Endothelial cell of umbilical vein (primary cell): ENCODE results near the gene NODAL. TPM values are rescaled to one million over a fixed set of nuclear protein-coding genes. Genes with fewer than 3 reads are reported as not detected.

ENCODE experiments used
- BruUV-seq: library from RNA; stranded (reverse); fragments of 400-500 nt; replicated peaks from 2 replicates; lab custom pipeline; 2021; lab: Mats Ljungman, UMichigan
- CTCF ChIA-PET: fragments of 300-600, 350-600 bp; sonication (Branson Sonifier 250); formaldehyde crosslinking; loops from one replicate; lab custom pipeline; 2021; ENCODE audit warnings: antibody characterized with exemption, inconsistent platforms; lab: Charles Lee
- POLR2A ChIA-PET: fragments of 300-600, 350-600 bp; sonication (Branson Sonifier 250); formaldehyde crosslinking; loops from one replicate; lab custom pipeline; 2021; ENCODE audit warnings: antibody characterized with exemption, inconsistent platforms; lab: Charles Lee
- DNase-seq: peaks from one replicate; pipeline ENCODE4 v3.0.0-alpha.2; 2011; ENCODE audit warnings: low read depth, low spot score
- FAIRE-seq: peaks from 2 replicates; lab custom pipeline; 2011; peaks lifted over from hg19 to GRCh38; lab: Jason Lieb, UNC
- H2AFZ ChIP-seq: 2 replicates; pipeline ENCODE4 v1.6.0; 2012; ENCODE audit warnings: low read depth, low read length, control low read depth, inconsistent platforms
- H3K27ac ChIP-seq: 2 replicates; pipeline ENCODE4 v1.5.1; 2011; ENCODE audit warnings: low read depth, mild to moderate bottlenecking, control low read depth, low read length, moderate library complexity; ENCODE audit not compliant: insufficient read depth
- H3K27me3 ChIP-seq, 2 experiments: 2 replicates each; pipeline versions ENCODE4 v1.6.0 to v1.6.1; 2011; ENCODE audit warnings: low read length in 2 of 2, mixed read lengths in 1 of 2; ENCODE audit not compliant: control insufficient read depth in 2 of 2, insufficient read depth in 2 of 2
- H3K36me3 ChIP-seq, 2 experiments: 2 replicates in 1 of 2; 3 replicates in 1 of 2; pipeline ENCODE4 v1.5.1; 2011; ENCODE audit warnings: low read length in 2 of 2, mild to moderate bottlenecking in 1 of 2, moderate library complexity in 1 of 2; ENCODE audit not compliant: control insufficient read depth in 2 of 2, insufficient read depth in 2 of 2; ENCODE audit errors: extremely low read depth in 1 of 2
- H3K4me1 ChIP-seq: 3 replicates; pipeline ENCODE4 v1.5.1; 2011; ENCODE audit warnings: mild to moderate bottlenecking, low read length; ENCODE audit not compliant: control insufficient read depth, insufficient read depth; ENCODE audit errors: extremely low read depth
- H3K4me2 ChIP-seq: 2 replicates; pipeline ENCODE4 v1.6.1; 2011; ENCODE audit warnings: low read length, control low read depth, mixed read lengths; ENCODE audit not compliant: insufficient read depth
- H3K4me3 ChIP-seq, 3 experiments: fragments of 200-600 bp in 1 of 3; sonication (generic), shearing (Covaris generic) in 1 of 3; replicated peaks in 1 of 3; 2 replicates each; pipeline ENCODE4 v1.5.1; 2011 to 2016; ENCODE audit warnings: control low read depth in 3 of 3, low read length in 3 of 3, mild to moderate bottlenecking in 2 of 3, inconsistent platforms in 1 of 3, low read depth in 1 of 3, moderate library complexity in 1 of 3; ENCODE audit not compliant: insufficient read depth in 1 of 3
- H3K79me2 ChIP-seq: 2 replicates; pipeline ENCODE4 v1.6.0; 2012; ENCODE audit warnings: low read length, inconsistent platforms; ENCODE audit not compliant: control insufficient read depth, insufficient read depth
- H3K9ac ChIP-seq: replicated peaks from 2 replicates; pipeline ENCODE3; 2011; ENCODE audit warnings: low read length, control low read depth; ENCODE audit not compliant: insufficient read depth; ENCODE audit errors: extremely low read depth
- H3K9me1 ChIP-seq: replicated peaks from 3 replicates; pipeline ENCODE4 v1.6.0; 2011; ENCODE audit warnings: mild to moderate bottlenecking, low read length; ENCODE audit not compliant: control insufficient read depth, insufficient read depth; ENCODE audit errors: extremely low read depth
- H3K9me3 ChIP-seq: replicated peaks from 2 replicates; pipeline ENCODE4 v1.5.1; 2012; ENCODE audit warnings: low read length, inconsistent platforms; ENCODE audit not compliant: control insufficient read depth, insufficient read depth
- H4K20me1 ChIP-seq: replicated peaks from 2 replicates; pipeline ENCODE3; 2011; ENCODE audit warnings: mild to moderate bottlenecking, low read length; ENCODE audit not compliant: control insufficient read depth, insufficient read depth; ENCODE audit errors: extremely low read depth
- EZH2 ChIP-seq: IDR thresholded peaks from 2 replicates; pipeline ENCODE4 v1.6.1; 2012; ENCODE audit warnings: borderline replicate concordance, low read depth, mild to moderate bottlenecking, moderate library complexity, low read length, inconsistent platforms; ENCODE audit not compliant: severe bottlenecking
- FOS ChIP-seq: IDR thresholded peaks from 2 replicates; pipeline ENCODE4 v1.6.1; 2011; ENCODE audit warnings: mild to moderate bottlenecking, low read length, moderate library complexity, borderline replicate concordance; ENCODE audit not compliant: insufficient read depth
- GATA2 ChIP-seq: IDR thresholded peaks from 2 replicates; pipeline ENCODE4 v1.7.0; 2011; ENCODE audit warnings: low read depth, mild to moderate bottlenecking, moderate library complexity, mixed read lengths, low read length; ENCODE audit not compliant: insufficient read length, insufficient read depth
- JUN ChIP-seq: IDR thresholded peaks from 2 replicates; pipeline ENCODE4 v1.6.1; 2011; ENCODE audit warnings: borderline replicate concordance, low read depth; ENCODE audit not compliant: insufficient read length, insufficient read depth
- MAX ChIP-seq: IDR thresholded peaks from 2 replicates; pipeline ENCODE4 v1.6.1; 2011; ENCODE audit not compliant: insufficient read depth, insufficient read length
- MYC ChIP-seq: IDR thresholded peaks from one replicate; pipeline ENCODE4 v1.6.1; 2011; ENCODE audit warnings: mild to moderate bottlenecking, low read depth, low read length
- POLR2A ChIP-seq: IDR thresholded peaks from 2 replicates; pipeline ENCODE4 v1.6.1; 2012; ENCODE audit warnings: low read depth, mild to moderate bottlenecking, control low read depth, low read length
- POLR2AphosphoS5 ChIP-seq: IDR thresholded peaks from 2 replicates; pipeline ENCODE4 v1.6.1; 2012; ENCODE audit warnings: low read depth, mild to moderate bottlenecking, control low read depth, low read length, moderate library complexity; ENCODE audit not compliant: insufficient read depth
- dilution Hi-C: fragments of 300-500 bp; cut with MboI; formaldehyde crosslinking; loops from one replicate; pipeline ENCODE4 v1.15.0; 2019; ENCODE audit warnings: low sequenced_read_pairs; ENCODE audit not compliant: extremely low pct_ligation_motif_present
- intact Hi-C: fragments of 100-400 bp; cut with micrococcal nuclease; formaldehyde crosslinking; loops from one replicate; pipeline ENCODE4 v1.10.0; 2022
- polyA plus RNA-seq, 4 experiments: library from polyadenylated mRNA; depleted of rRNA in 3 of 4; stranded (reverse) in 3 of 4; unstranded in 1 of 4; fragments of >200 nt; gene quantifications; 2 replicates each; pipeline versions ENCODE4 v1.2.1 to v1.2.3, GENCODE V29; 2011 to 2012; ENCODE audit warnings: missing spikeins in 1 of 4
- total RNA-seq: library from RNA; stranded (reverse); gene quantifications from 2 replicates; pipeline ENCODE4 v1.2.3, GENCODE V29; 2021
- TF ChIP-seq, protein P1 (sequence below), 2 donors: IDR thresholded peaks; 1 replicate in 1 of 2; 2 replicates in 1 of 2; pipeline ENCODE4 v1.5.1; 2011; ENCODE audit warnings: low read length in 2 of 2, mild to moderate bottlenecking in 2 of 2, moderate library complexity in 2 of 2, control low read depth in 1 of 2, inconsistent platforms in 1 of 2, low read depth in 1 of 2; ENCODE audit not compliant: insufficient read depth in 1 of 2; ENCODE audit errors: extremely low read depth in 1 of 2

Gene NODAL
- total and polyA plus RNA-seq, 2 donors (not counting 3 experiments of a cell fraction or from before 2014, with no cell fraction given), result not detected

DNA sequence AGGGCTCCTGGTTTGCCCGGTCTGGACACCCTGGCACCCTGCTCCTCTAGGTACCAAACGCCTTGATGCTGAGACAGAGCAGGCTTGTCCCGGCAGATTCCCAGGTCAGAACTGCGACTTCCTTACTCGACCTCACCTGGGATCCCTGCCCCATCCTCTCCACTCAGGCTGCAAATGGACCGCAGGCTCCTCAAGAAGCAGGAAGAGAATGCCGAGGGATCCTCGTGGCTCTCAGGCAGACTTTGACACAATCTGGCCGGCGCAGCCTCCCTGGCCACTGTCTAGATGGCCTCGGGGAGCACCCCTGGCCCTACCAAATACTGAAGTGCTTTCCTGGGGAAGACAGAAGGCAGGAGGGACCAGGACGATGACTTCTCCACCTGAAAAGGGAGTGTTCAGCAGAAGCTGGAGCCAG lies 421 bp upstream of the NODAL start:
- H3K4me2 ChIP-seq, result no peak overlapping the region
- no peak for FAIRE-seq

More for the DNA sequence above, 421 bp upstream of the NODAL start:
- Histone ChIP-seq H3K9me1 (no peaks in the 10 kb centered on the region), H3K79me2 (no peaks in the 10 kb centered on the region), H4K20me1 (no peaks in the 10 kb centered on the region), H3K4me3 (no peak overlapping the region), H3K9me3 (no peaks in the 10 kb centered on the region), H3K27me3 (peaks cover 40 to 48% of the 10 kb centered on the region in 2 experiments), H3K36me3 (no peaks in the 10 kb centered on the region), H3K27ac (no peak overlapping the region), H3K9ac (no peak overlapping the region), H3K4me1 (no peaks in the 10 kb centered on the region), H2AFZ (no peak overlapping the region)
- CTCF ChIA-PET, result interaction anchor here (2.2 kb wide), 1 partner anchor 220 kb away, joined by 12 read pairs; no protein-coding TSS in a partner anchor
- POLR2A ChIA-PET, result no interaction called here
- dilution Hi-C loops (no loop called here), intact Hi-C loops (no loop called here)
- no peak for TF ChIP-seq GATA2
- TF ChIP-seq POLR2A, result no peak
- TF ChIP-seq MAX, result no peak
- no peak for TF ChIP-seq JUN
- no peak for TF ChIP-seq EZH2
- no peak for TF ChIP-seq FOS
- TF ChIP-seq POLR2AphosphoS5, result no peak
- TF ChIP-seq, protein P1, sequence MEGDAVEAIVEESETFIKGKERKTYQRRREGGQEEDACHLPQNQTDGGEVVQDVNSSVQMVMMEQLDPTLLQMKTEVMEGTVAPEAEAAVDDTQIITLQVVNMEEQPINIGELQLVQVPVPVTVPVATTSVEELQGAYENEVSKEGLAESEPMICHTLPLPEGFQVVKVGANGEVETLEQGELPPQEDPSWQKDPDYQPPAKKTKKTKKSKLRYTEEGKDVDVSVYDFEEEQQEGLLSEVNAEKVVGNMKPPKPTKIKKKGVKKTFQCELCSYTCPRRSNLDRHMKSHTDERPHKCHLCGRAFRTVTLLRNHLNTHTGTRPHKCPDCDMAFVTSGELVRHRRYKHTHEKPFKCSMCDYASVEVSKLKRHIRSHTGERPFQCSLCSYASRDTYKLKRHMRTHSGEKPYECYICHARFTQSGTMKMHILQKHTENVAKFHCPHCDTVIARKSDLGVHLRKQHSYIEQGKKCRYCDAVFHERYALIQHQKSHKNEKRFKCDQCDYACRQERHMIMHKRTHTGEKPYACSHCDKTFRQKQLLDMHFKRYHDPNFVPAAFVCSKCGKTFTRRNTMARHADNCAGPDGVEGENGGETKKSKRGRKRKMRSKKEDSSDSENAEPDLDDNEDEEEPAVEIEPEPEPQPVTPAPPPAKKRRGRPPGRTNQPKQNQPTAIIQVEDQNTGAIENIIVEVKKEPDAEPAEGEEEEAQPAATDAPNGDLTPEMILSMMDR (IDR thresholded peaks at IDR 0.05; ENCODE audit: extremely low read depth in 1 of 2, insufficient read depth in 1 of 2, low read depth in 1 of 2, low read length in 2 of 2), result no peak
- TF ChIP-seq MYC, result no peak
- no peak for DNase-seq
- no TSS peak for BruUV-seq
